Measurements from ENCODE around the gene ADA. TPM values are rescaled to one million over a fixed set of nuclear protein-coding genes. Genes with fewer than 3 reads are reported as not detected.

The ADA gene
- total RNA-seq, 1 donor from 2014 or later: 12.6 TPM

- FAIRE-seq (no peak), DNase-seq (ENCODE audit: low read depth) (no peak)
- TF ChIP-seq, protein P1, sequence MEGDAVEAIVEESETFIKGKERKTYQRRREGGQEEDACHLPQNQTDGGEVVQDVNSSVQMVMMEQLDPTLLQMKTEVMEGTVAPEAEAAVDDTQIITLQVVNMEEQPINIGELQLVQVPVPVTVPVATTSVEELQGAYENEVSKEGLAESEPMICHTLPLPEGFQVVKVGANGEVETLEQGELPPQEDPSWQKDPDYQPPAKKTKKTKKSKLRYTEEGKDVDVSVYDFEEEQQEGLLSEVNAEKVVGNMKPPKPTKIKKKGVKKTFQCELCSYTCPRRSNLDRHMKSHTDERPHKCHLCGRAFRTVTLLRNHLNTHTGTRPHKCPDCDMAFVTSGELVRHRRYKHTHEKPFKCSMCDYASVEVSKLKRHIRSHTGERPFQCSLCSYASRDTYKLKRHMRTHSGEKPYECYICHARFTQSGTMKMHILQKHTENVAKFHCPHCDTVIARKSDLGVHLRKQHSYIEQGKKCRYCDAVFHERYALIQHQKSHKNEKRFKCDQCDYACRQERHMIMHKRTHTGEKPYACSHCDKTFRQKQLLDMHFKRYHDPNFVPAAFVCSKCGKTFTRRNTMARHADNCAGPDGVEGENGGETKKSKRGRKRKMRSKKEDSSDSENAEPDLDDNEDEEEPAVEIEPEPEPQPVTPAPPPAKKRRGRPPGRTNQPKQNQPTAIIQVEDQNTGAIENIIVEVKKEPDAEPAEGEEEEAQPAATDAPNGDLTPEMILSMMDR (IDR thresholded peaks at IDR 0.05; ENCODE audit: insufficient read depth, low read length, severe bottlenecking): no peak
- Histone ChIP-seq H3K27me3 (ENCODE audit: control insufficient read depth, insufficient read depth, low read length) (no peaks in the 10 kb centered on the region), H3K36me3 (ENCODE audit: control insufficient read depth, insufficient read depth, low read length) (peaks cover 2% of the 10 kb centered on the region), H3K4me3 (ENCODE audit: low read depth, low read length) (no peak overlapping the region)
Observed at GRCh38 chr20:44629017-44629385, 22.5 kb downstream of the ADA start.

- DNase-seq (ENCODE audit: low read depth): no peak
- Histone ChIP-seq H3K27me3 (ENCODE audit: control insufficient read depth, insufficient read depth, low read length) (no peaks in the 10 kb centered on the region), H3K36me3 (ENCODE audit: control insufficient read depth, insufficient read depth, low read length) (peaks cover 3% of the 10 kb centered on the region), H3K4me3 (ENCODE audit: low read depth, low read length) (no peak overlapping the region)
- TF ChIP-seq, protein P1 (IDR thresholded peaks at IDR 0.05; ENCODE audit: insufficient read depth, low read length, severe bottlenecking): no peak
- no peak for FAIRE-seq
Observed at GRCh38 chr20:44627364-44628010, 24.0 kb downstream of the ADA start.

GRCh38 chr20:44626278-44626677 is 25.2 kb downstream of the ADA start:
- H3K36me3 ChIP-seq (ENCODE audit: control insufficient read depth, insufficient read depth, low read length): peaks cover 3% of the 10 kb centered on the region
- no peaks in the 10 kb centered on the region for H3K27me3 ChIP-seq (ENCODE audit: control insufficient read depth, insufficient read depth, low read length)
- FAIRE-seq: no peak
- DNase-seq (ENCODE audit: low read depth): no peak
- no peak overlapping the region for H3K4me3 ChIP-seq (ENCODE audit: low read depth, low read length)
- TF ChIP-seq, protein P1 (IDR thresholded peaks at IDR 0.05; ENCODE audit: insufficient read depth, low read length, severe bottlenecking): no peak

- FAIRE-seq: no peak
- TF ChIP-seq, protein P1 (IDR thresholded peaks at IDR 0.05; ENCODE audit: insufficient read depth, low read length, severe bottlenecking): no peak
- Histone ChIP-seq H3K27me3 (ENCODE audit: control insufficient read depth, insufficient read depth, low read length) (no peaks in the 10 kb centered on the region), H3K4me3 (ENCODE audit: low read depth, low read length) (no peak overlapping the region), H3K36me3 (ENCODE audit: control insufficient read depth, insufficient read depth, low read length) (peaks cover 3% of the 10 kb centered on the region)
- no peak for DNase-seq (ENCODE audit: low read depth)
Observed at GRCh38 chr20:44625361-44625760, 26.1 kb downstream of the ADA start.

DNA sequence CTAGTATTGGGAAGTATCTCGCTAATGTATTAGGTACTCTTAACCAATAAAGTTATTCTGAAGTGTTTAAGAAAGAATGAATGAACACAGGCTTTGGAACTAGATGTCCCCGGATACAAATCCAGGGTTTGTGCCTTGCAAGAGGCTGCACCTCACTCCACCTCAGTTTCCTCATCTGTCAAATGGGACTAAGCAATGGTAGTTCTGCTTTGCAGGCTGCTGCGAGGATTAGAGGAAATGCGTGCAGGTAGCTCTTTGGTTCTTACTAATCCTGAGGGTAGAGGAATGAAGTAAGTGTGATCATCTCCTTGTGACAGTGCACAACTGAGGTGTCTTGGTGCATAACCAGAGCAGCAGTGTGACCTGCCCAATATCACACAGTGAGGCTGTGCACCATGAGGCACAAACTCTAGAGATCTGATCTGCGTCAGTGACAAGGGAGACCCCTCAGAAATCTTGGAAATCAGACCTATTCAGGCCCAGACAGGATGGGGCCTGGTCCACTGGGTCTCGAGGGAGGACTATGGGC is 26.7 kb downstream of the ADA start:
- TF ChIP-seq, protein P1 (IDR thresholded peaks at IDR 0.05; ENCODE audit: insufficient read depth, low read length, severe bottlenecking): no peak
- no peak for FAIRE-seq
- no peak for DNase-seq (ENCODE audit: low read depth)
- no peaks in the 10 kb centered on the region for H3K27me3 ChIP-seq (ENCODE audit: control insufficient read depth, insufficient read depth, low read length)
- H3K4me3 ChIP-seq (ENCODE audit: low read depth, low read length): no peak overlapping the region
- H3K36me3 ChIP-seq (ENCODE audit: control insufficient read depth, insufficient read depth, low read length): peaks cover 3% of the 10 kb centered on the region

DNA sequence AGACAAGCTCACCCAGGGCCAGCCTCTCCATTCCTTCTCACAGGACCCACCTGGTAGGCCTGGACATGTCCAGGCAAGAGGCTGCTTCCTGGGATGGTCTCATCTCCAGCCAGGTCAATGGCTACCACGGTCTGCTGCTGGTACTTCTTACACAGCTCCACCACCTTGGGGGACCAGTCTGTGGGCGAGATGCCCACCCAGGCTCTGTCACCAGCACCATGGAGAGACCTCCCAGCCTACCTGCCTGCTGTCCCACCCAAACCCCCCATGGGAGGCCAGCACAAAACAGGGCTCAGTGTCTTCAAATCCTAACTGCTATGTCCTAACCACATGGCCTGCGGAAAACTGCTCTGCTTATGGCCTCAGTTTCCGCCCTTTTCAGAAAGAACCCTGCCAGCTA is 27.3 kb downstream of the ADA start:
- FAIRE-seq (no peak), DNase-seq (ENCODE audit: low read depth) (no peak)
- Histone ChIP-seq H3K4me3 (ENCODE audit: low read depth, low read length) (no peak overlapping the region), H3K36me3 (ENCODE audit: control insufficient read depth, insufficient read depth, low read length) (peaks cover 3% of the 10 kb centered on the region), H3K27me3 (ENCODE audit: control insufficient read depth, insufficient read depth, low read length) (no peaks in the 10 kb centered on the region)
- TF ChIP-seq, protein P1 (IDR thresholded peaks at IDR 0.05; ENCODE audit: insufficient read depth, low read length, severe bottlenecking): no peak

All from bronchial epithelial cell (primary cell).